K562 (cell line): Measurements from ENCODE around the gene TLN1. TPM values are rescaled to one million over a fixed set of nuclear protein-coding genes. Genes with fewer than 3 reads are reported as not detected.

Experiments
- ATAC-seq: fragments of 200-7000 bp; cut with Tn5 transposase; 3 replicates; pipeline ENCODE4 v1.9.1; 2020; ENCODE audit warnings: moderate library complexity
- BruUV-seq: library from RNA; stranded (reverse); fragments of 400-500 nt; replicated peaks from 2 replicates; lab custom pipeline; 2021; lab: Mats Ljungman, UMichigan
- CTCF ChIA-PET: fragments of 300-600 bp; formaldehyde crosslinking; extraction: SDS; loops from one replicate; lab custom pipeline; 2021; ENCODE audit warnings: low intra/inter-chr PET ratio; lab: Yijun Ruan, JAX
- POLR2A ChIA-PET: fragments of 300-600, 350-650 bp; sonication (Branson Sonifier 250); formaldehyde crosslinking; extraction: SDS; loops from one replicate; lab custom pipeline; 2021; ENCODE audit warnings: antibody characterized with exemption, inconsistent platforms; lab: Yijun Ruan, JAX
- DNase-seq, 4 experiments: peaks; one replicate each; pipeline versions ENCODE4 v3.0.0 to v3.0.0-alpha.2; 2011 to 2018; ENCODE audit warnings: low spot score in 3 of 4, mixed read lengths in 3 of 4; ENCODE audit errors: extremely low read depth in 1 of 4
- FAIRE-seq: peaks from 2 replicates; lab custom pipeline; 2011; peaks lifted over from hg19 to GRCh38; lab: Jason Lieb, UNC
- H2AFZ ChIP-seq: 2 replicates; pipeline ENCODE4 v1.6.0; 2011; ENCODE audit warnings: low read depth, low read length, control low read depth, inconsistent platforms
- H3K27ac ChIP-seq: fragments of 200-600 bp; 3 replicates; pipeline ENCODE4 v1.8.0; 2011; ENCODE audit warnings: low read depth, mild to moderate bottlenecking, control low read depth, inconsistent platforms, low read length, moderate library complexity, mixed read lengths; ENCODE audit errors: extremely low read depth
- H3K27me3 ChIP-seq, 2 experiments: fragments of 300-600 bp in 1 of 2; 2 replicates in 1 of 2; 3 replicates in 1 of 2; pipeline versions ENCODE4 v1.6.0 to v1.8.0; 2011; ENCODE audit warnings: inconsistent platforms in 2 of 2, low read length in 2 of 2, mild to moderate bottlenecking in 1 of 2, mixed read lengths in 1 of 2, moderate library complexity in 1 of 2; ENCODE audit not compliant: control insufficient read depth in 2 of 2, insufficient read depth in 2 of 2
- H3K36me3 ChIP-seq: fragments of 300-600 bp; 3 replicates; pipeline ENCODE4 v1.8.0; 2011; ENCODE audit warnings: mild to moderate bottlenecking, low read length, inconsistent platforms; ENCODE audit not compliant: control insufficient read depth, insufficient read depth
- H3K4me1 ChIP-seq, 2 experiments: fragments of 200-600 bp in 1 of 2; replicated peaks in 1 of 2; 2 replicates in 1 of 2; 3 replicates in 1 of 2; pipeline versions ENCODE4 v1.5.1 to v1.8.0; 2011; ENCODE audit warnings: inconsistent platforms in 2 of 2, low read length in 2 of 2, mild to moderate bottlenecking in 1 of 2, mixed read lengths in 1 of 2, moderate library complexity in 1 of 2; ENCODE audit not compliant: control insufficient read depth in 2 of 2, insufficient read depth in 2 of 2
- H3K4me2 ChIP-seq: 2 replicates; pipeline ENCODE4 v1.6.1; 2011; ENCODE audit warnings: low read length, control low read depth, inconsistent platforms, mixed read lengths; ENCODE audit not compliant: insufficient read depth
- H3K4me3 ChIP-seq: fragments of 200-600 bp; sonication (generic), shearing (Covaris generic); 2 replicates; pipeline ENCODE4 v1.5.1; 2016; ENCODE audit warnings: control low read depth, inconsistent platforms
- H3K79me2 ChIP-seq: fragments of 200-600 bp; 3 replicates; pipeline ENCODE4 v1.8.0; 2011; ENCODE audit warnings: low read length, inconsistent platforms; ENCODE audit not compliant: control insufficient read depth, insufficient read depth
- H3K9ac ChIP-seq, 2 experiments: 2 replicates each; pipeline versions ENCODE4 v1.6.0 to v1.6.1; 2011; ENCODE audit warnings: low read depth in 2 of 2, low read length in 2 of 2, control low read depth in 1 of 2, inconsistent platforms in 1 of 2, mild to moderate bottlenecking in 1 of 2, mixed read lengths in 1 of 2; ENCODE audit not compliant: insufficient read depth in 1 of 2
- H3K9me1 ChIP-seq: one replicate; pipeline ENCODE4 v1.6.0; 2011; ENCODE audit warnings: inconsistent platforms, mild to moderate bottlenecking, low read length, moderate library complexity; ENCODE audit not compliant: control insufficient read depth, insufficient read depth
- H3K9me3 ChIP-seq: replicated peaks from 2 replicates; pipeline ENCODE4 v1.5.1; 2011; ENCODE audit warnings: low read depth, low read length, inconsistent platforms; ENCODE audit not compliant: control insufficient read depth, insufficient read depth
- H4K20me1 ChIP-seq: replicated peaks from 2 replicates; pipeline ENCODE4 v1.6.1; 2011; ENCODE audit warnings: low read length, inconsistent platforms, mixed read lengths; ENCODE audit not compliant: control insufficient read depth, insufficient read depth
- FIP1L1 ChIP-seq: fragments of 200-400 bp; formaldehyde crosslinking; IDR thresholded peaks from 2 replicates; pipeline ENCODE4 v1.6.1; 2018; ENCODE audit warnings: mild to moderate bottlenecking, low read depth, low read length; ENCODE audit not compliant: poor library complexity, severe bottlenecking
- FOS ChIP-seq: IDR thresholded peaks from 3 replicates; pipeline ENCODE4 v1.6.1; 2011; ENCODE audit not compliant: insufficient read length; ENCODE audit errors: extremely low read depth
- GABPA ChIP-seq: fragments of 200-800 bp; sonication (Bioruptor generic); conservative IDR thresholded peaks from 2 replicates; pipeline ENCODE4 v1.6.1; 2016; ENCODE audit warnings: low read depth, missing genetic modification characterization, missing compliant biosample characterization
- PURB ChIP-seq: sonication (generic); formaldehyde crosslinking; IDR thresholded peaks from 2 replicates; pipeline ENCODE4 v1.9.0; 2021; ENCODE audit warnings: low read depth, mild to moderate bottlenecking, missing genetic modification reagents
- ZNF175 ChIP-seq: fragments of 200-800 bp; sonication (Bioruptor generic); IDR thresholded peaks from 2 replicates; pipeline ENCODE4 v1.6.1; 2016; ENCODE audit warnings: low read depth, mild to moderate bottlenecking, missing genetic modification characterization, missing compliant biosample characterization
- ZNF217 ChIP-seq: sonication (generic); formaldehyde crosslinking; IDR thresholded peaks from 2 replicates; pipeline ENCODE4 v1.8.0; 2022; ENCODE audit warnings: mild to moderate bottlenecking, missing genetic modification reagents
- ZNF263 ChIP-seq: sonication (generic); formaldehyde crosslinking; IDR thresholded peaks from 2 replicates; pipeline ENCODE4 v1.8.0; 2022; ENCODE audit warnings: mild to moderate bottlenecking, missing genetic modification reagents, borderline replicate concordance
- ZNF57 ChIP-seq: fragments of 450-650 bp; formaldehyde crosslinking; IDR thresholded peaks from 2 replicates; pipeline ENCODE4 v1.4.0; 2020; ENCODE audit warnings: mild to moderate bottlenecking, moderate library complexity
- WGBS: fragments of 100-300 bp; shearing (Covaris generic); methylation state at CpG from one replicate; pipeline ENCODE4 v1.1.6; 2016; ENCODE audit warnings: low coverage, mixed read lengths; ENCODE audit not compliant: insufficient coverage; ENCODE audit errors: missing lambda C conversion rate; 5-methylcytosine and 5-hydroxymethylcytosine counted together
- in situ Hi-C: fragments of 300-500 bp; cut with MboI; formaldehyde crosslinking; loops from 4 replicates; pipeline ENCODE4 v1.15.0; 2018; ENCODE audit warnings: inconsistent platforms, mixed read lengths
- intact Hi-C: fragments of 100-400 bp; cut with micrococcal nuclease; formaldehyde crosslinking; loops from 2 replicates; pipeline ENCODE4 v1.14.2; 2022
- polyA plus RNA-seq, 8 experiments: library from polyadenylated mRNA; depleted of rRNA in 4 of 8; stranded (reverse) in 5 of 8; unstranded in 3 of 8; fragments of >200 nt; fragmentation: Nextera tagmentation in 2 of 8; fragmentation: Illumina TruSeq in 1 of 8; extraction: Ambion mirVana in 2 of 8; extraction: Trizol in 1 of 8; gene quantifications; 2 replicates each; pipeline versions ENCODE4 v1.2.1 to v1.2.3, GENCODE V29; 2011 to 2014; ENCODE audit warnings: inconsistent platforms in 1 of 8, missing spikeins in 1 of 8
- total RNA-seq, 7 experiments: library from RNA; depleted of rRNA in 6 of 7; stranded (reverse); fragments of >200 nt in 6 of 7; fragmentation: Illumina TruSeq in 2 of 7; extraction: Trizol in 2 of 7; gene quantifications; 2 replicates each; pipeline versions ENCODE4 v1.2.1 to v1.2.3, GENCODE V29; 2011 to 2021; ENCODE audit warnings: low replicate concordance in 1 of 7
- TF ChIP-seq, protein P1 (sequence below): fragments of 450-650 bp; formaldehyde crosslinking; IDR thresholded peaks from 2 replicates; pipeline ENCODE4 v1.4.0; 2022; ENCODE audit warnings: missing genetic modification characterization
- TF ChIP-seq, protein P2 (sequence below), 3 experiments: fragments of 200-800 bp in 1 of 3; fragments of 250-450 bp in 1 of 3; fragments of 450-650 bp in 1 of 3; sonication (Bioruptor Pico) in 1 of 3; sonication (Bioruptor generic) in 1 of 3; formaldehyde crosslinking in 1 of 3; IDR thresholded peaks; 2 replicates each; pipeline versions ENCODE4 v1.6.1 to v1.8.0; 2016 to 2022; ENCODE audit warnings: mild to moderate bottlenecking in 2 of 3, missing genetic modification characterization in 2 of 3, missing compliant biosample characterization in 1 of 3, moderate library complexity in 1 of 3
- TF ChIP-seq, protein P3 (sequence below): fragments of 200-800 bp; sonication (Bioruptor generic); IDR thresholded peaks from 2 replicates; pipeline ENCODE4 v1.6.1; 2017; ENCODE audit warnings: missing genetic modification characterization, missing compliant biosample characterization
- TF ChIP-seq, protein P4 (sequence below): sonication (generic); formaldehyde crosslinking; IDR thresholded peaks from 2 replicates; pipeline ENCODE4 v1.8.1; 2023; ENCODE audit warnings: mild to moderate bottlenecking, missing genetic modification reagents

The TLN1 gene
- total and polyA plus RNA-seq, 9 of the 15 experiments (the other 6 are each of a cell fraction or from before 2014, with no cell fraction given), result 3.6 to 240 (median 54.8) TPM

DNA sequence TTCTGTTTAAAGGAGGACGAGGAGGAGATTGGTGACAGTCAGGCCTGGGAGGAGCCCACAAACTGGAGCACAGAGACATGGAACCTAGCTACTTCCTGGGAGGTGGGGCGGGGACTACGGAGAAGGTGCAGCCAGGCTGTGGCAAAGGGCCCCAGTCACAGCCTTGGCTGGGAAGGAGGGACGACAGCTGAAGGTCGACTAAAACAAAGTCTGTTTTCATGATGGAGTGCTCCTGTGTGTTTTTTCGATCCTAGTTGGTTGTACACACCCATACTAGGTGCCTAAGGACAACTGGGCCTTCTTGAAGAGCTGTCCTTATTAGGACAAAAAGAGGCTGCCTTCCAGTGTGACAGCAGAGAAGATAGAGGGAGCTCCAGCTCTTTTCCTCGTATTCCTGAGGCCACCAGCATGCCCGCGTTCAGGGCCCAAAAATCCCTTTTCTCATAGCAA, 71.0 kb downstream of the TLN1 start:
- peaks cover 24 to 38% of the 10 kb centered on the region in 2 experiments for H3K4me1 ChIP-seq
- ChIA-PET POLR2A (interaction anchor here (0.6 to 1.5 kb wide), 14 partner anchors 13 to 377 kb away, joined by 3 to 5 read pairs (median 3); partner anchors contain the start of genes CREB3, HINT2, RGP1 and TLN1), CTCF (no interaction called here)
- BruUV-seq, result no TSS peak
- peak in 1 of 4 experiments; percentile 41 for DNase-seq
- intact Hi-C loops (loop anchor here (10.0 kb wide), 1 partner anchor 154 kb away; the partner anchor contains the start of genes HINT2 and SPAG8), in situ Hi-C loops (no loop called here)
- H3K9me3 ChIP-seq, result no peaks in the 10 kb centered on the region
- H3K27ac ChIP-seq, result peak overlapping the region; percentile 40; the same call in 2 of the 3 replicates
- no peak overlapping the region for H3K4me2 ChIP-seq
- H3K27me3 ChIP-seq, result no peaks in the 10 kb centered on the region
- no peak for ATAC-seq
- peaks cover 26% of the 10 kb centered on the region for H3K79me2 ChIP-seq
- H4K20me1 ChIP-seq, result no peaks in the 10 kb centered on the region
- no peak overlapping the region for H3K4me3 ChIP-seq
- H3K9me1 ChIP-seq, result no peaks in the 10 kb centered on the region
- FAIRE-seq, result peak; percentile 69
- peak overlapping the region in 1 of 2 experiments; percentile 32; a peak in 1 of 4 replicates for H3K9ac ChIP-seq
- 45% methylated on average over 9 of the region's 9 CpGs for WGBS
- peaks cover 36% of the 10 kb centered on the region; the same call in 2 of the 3 replicates for H3K36me3 ChIP-seq
- no peak overlapping the region for H2AFZ ChIP-seq
- no peak for TF ChIP-seq FIP1L1
- TF ChIP-seq ZNF175 (CRISPR knock-in tag), result 0 out of 2 replicates have a peak, but pooled peaks have one; percentile 48
- TF ChIP-seq, protein P1, sequence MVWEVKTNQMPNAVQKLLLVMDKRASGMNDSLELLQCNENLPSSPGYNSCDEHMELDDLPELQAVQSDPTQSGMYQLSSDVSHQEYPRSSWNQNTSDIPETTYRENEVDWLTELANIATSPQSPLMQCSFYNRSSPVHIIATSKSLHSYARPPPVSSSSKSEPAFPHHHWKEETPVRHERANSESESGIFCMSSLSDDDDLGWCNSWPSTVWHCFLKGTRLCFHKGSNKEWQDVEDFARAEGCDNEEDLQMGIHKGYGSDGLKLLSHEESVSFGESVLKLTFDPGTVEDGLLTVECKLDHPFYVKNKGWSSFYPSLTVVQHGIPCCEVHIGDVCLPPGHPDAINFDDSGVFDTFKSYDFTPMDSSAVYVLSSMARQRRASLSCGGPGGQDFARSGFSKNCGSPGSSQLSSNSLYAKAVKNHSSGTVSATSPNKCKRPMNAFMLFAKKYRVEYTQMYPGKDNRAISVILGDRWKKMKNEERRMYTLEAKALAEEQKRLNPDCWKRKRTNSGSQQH (CRISPR knock-in tag), result no peak
- TF ChIP-seq, protein P2, sequence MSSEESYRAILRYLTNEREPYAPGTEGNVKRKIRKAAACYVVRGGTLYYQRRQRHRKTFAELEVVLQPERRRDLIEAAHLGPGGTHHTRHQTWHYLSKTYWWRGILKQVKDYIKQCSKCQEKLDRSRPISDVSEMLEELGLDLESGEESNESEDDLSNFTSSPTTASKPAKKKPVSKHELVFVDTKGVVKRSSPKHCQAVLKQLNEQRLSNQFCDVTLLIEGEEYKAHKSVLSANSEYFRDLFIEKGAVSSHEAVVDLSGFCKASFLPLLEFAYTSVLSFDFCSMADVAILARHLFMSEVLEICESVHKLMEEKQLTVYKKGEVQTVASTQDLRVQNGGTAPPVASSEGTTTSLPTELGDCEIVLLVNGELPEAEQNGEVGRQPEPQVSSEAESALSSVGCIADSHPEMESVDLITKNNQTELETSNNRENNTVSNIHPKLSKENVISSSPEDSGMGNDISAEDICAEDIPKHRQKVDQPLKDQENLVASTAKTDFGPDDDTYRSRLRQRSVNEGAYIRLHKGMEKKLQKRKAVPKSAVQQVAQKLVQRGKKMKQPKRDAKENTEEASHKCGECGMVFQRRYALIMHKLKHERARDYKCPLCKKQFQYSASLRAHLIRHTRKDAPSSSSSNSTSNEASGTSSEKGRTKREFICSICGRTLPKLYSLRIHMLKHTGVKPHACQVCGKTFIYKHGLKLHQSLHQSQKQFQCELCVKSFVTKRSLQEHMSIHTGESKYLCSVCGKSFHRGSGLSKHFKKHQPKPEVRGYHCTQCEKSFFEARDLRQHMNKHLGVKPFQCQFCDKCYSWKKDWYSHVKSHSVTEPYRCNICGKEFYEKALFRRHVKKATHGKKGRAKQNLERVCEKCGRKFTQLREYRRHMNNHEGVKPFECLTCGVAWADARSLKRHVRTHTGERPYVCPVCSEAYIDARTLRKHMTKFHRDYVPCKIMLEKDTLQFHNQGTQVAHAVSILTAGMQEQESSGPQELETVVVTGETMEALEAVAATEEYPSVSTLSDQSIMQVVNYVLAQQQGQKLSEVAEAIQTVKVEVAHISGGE (CRISPR knock-in tag; IDR thresholded peaks at IDR 0.05), result 0 out of 6 replicates have a peak, but pooled peaks of 1 of the 3 experiments have one; percentile 17
- no peak for TF ChIP-seq ZNF57 (CRISPR knock-in tag)
- peak; percentile 30; the same call in 1 of the 2 replicates for TF ChIP-seq ZNF263 (CRISPR knock-in tag)
- TF ChIP-seq, protein P3, sequence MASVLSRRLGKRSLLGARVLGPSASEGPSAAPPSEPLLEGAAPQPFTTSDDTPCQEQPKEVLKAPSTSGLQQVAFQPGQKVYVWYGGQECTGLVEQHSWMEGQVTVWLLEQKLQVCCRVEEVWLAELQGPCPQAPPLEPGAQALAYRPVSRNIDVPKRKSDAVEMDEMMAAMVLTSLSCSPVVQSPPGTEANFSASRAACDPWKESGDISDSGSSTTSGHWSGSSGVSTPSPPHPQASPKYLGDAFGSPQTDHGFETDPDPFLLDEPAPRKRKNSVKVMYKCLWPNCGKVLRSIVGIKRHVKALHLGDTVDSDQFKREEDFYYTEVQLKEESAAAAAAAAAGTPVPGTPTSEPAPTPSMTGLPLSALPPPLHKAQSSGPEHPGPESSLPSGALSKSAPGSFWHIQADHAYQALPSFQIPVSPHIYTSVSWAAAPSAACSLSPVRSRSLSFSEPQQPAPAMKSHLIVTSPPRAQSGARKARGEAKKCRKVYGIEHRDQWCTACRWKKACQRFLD (CRISPR knock-in tag), result peak; percentile 42; the same call in 1 of the 2 replicates
- TF ChIP-seq GABPA (tag), result 0 out of 2 replicates have a peak, but pooled peaks have one; percentile 14
- no peak for TF ChIP-seq PURB
- TF ChIP-seq, protein P4, sequence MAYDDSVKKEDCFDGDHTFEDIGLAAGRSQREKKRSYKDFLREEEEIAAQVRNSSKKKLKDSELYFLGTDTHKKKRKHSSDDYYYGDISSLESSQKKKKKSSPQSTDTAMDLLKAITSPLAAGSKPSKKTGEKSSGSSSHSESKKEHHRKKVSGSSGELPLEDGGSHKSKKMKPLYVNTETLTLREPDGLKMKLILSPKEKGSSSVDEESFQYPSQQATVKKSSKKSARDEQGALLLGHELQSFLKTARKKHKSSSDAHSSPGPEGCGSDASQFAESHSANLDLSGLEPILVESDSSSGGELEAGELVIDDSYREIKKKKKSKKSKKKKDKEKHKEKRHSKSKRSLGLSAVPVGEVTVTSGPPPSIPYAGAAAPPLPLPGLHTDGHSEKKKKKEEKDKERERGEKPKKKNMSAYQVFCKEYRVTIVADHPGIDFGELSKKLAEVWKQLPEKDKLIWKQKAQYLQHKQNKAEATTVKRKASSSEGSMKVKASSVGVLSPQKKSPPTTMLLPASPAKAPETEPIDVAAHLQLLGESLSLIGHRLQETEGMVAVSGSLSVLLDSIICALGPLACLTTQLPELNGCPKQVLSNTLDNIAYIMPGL, result no peak
- TF ChIP-seq FOS, result no peak
- no peak for TF ChIP-seq ZNF217 (CRISPR knock-in tag)
